Heart left ventricle (tissue), 16 donors: ENCODE data around the gene AKAP6. TPM values are rescaled to one million over a fixed set of nuclear protein-coding genes. Genes with fewer than 3 reads are reported as not detected.
A peak's percentile ranks its signal among the peaks of the same experiment; 100 is the strongest.

Source experiments
- ATAC-seq, 4 donors: fragments of 200-7000 bp; cut with Tn5 transposase; one replicate each; pipeline ENCODE4 v1.9.1; 2020 to 2022; ENCODE audit warnings: moderate library complexity in 4 of 4, mild to moderate bottlenecking in 3 of 4, moderate number of reproducible peaks in 1 of 4
- DNase-seq, 5 donors: peaks; one replicate each; pipeline ENCODE4 v3.0.0-alpha.2; 2020
- H3K27ac ChIP-seq, 12 donors: fragments of 200-600 bp; sonication (generic) in 4 of 12; one replicate each; pipeline versions ENCODE4 v1.5.0 to v1.8.0; 2016 to 2022; ENCODE audit warnings: mild to moderate bottlenecking in 2 of 12
- H3K27me3 ChIP-seq, 9 donors: fragments of 200-600 bp; sonication (generic) in 2 of 9; one replicate each; pipeline versions ENCODE4 v1.5.1 to v1.8.0; 2016 to 2022; ENCODE audit warnings: mild to moderate bottlenecking in 3 of 9
- H3K36me3 ChIP-seq, 9 donors: fragments of 200-600 bp; sonication (generic) in 2 of 9; one replicate each; pipeline versions ENCODE4 v1.5.0 to v1.8.0; 2018 to 2022; ENCODE audit warnings: mild to moderate bottlenecking in 2 of 9
- H3K4me1 ChIP-seq, 12 donors: fragments of 200-600 bp; sonication (generic) in 4 of 12; one replicate each; pipeline versions ENCODE4 v1.5.0 to v1.8.0; 2016 to 2022; ENCODE audit warnings: mild to moderate bottlenecking in 3 of 12
- H3K4me3 ChIP-seq, 12 donors: fragments of 200-600 bp; sonication (generic) in 4 of 12; one replicate each; pipeline versions ENCODE4 v1.5.0 to v1.8.0; 2017 to 2022; ENCODE audit warnings: mild to moderate bottlenecking in 9 of 12, moderate library complexity in 4 of 12
- H3K9me3 ChIP-seq, 12 donors: fragments of 200-600 bp; sonication (generic) in 4 of 12; one replicate each; pipeline versions ENCODE4 v1.5.0 to v1.8.0; 2016 to 2022; ENCODE audit warnings: mild to moderate bottlenecking in 1 of 12
- CTCF ChIP-seq, 12 donors: fragments of 200-600 bp; sonication (generic) in 4 of 12; IDR thresholded peaks; one replicate each; pipeline versions ENCODE4 v1.5.0 to v1.8.0; 2018 to 2022; ENCODE audit warnings: antibody characterized with exemption in 12 of 12, mild to moderate bottlenecking in 5 of 12
- POLR2A ChIP-seq, 2 donors: fragments of 450-650 bp; IDR thresholded peaks; one replicate each; pipeline ENCODE4 v1.6.1; 2017; ENCODE audit warnings: antibody characterized with exemption in 2 of 2, mild to moderate bottlenecking in 2 of 2, moderate library complexity in 2 of 2
- WGBS, 4 donors: extraction: QIAGEN DNeasy Blood & Tissue Kit in 2 of 4; methylation state at CpG; one replicate each; pipeline versions ENCODE4 v1.1.5 to v1.1.7; 2013 to 2018; 5-methylcytosine and 5-hydroxymethylcytosine counted together
- intact Hi-C, 10 donors: fragments of 100-400 bp; cut with DNase I; formaldehyde crosslinking; loops; one replicate each; pipeline versions ENCODE4 v1.11.1 to v1.14.2; 2022
- polyA plus RNA-seq, 2 donors: library from polyadenylated mRNA; stranded (reverse); fragments of 200-250 nt; gene quantifications; one replicate each; pipeline ENCODE4 v1.2.3, GENCODE V29; 2013
- total RNA-seq, 9 donors: library from RNA; depleted of rRNA in 2 of 9; stranded (reverse); fragments of >200 nt in 2 of 9; fragmentation: NEBNext Ultra II Directional in 3 of 9; extraction: Animal tissue kit (Norgen Biotek cat#: 25700) in 3 of 9; gene quantifications; one replicate each; pipeline versions ENCODE4 v1.1.0 to v1.2.4, GENCODE V29; 2016 to 2023
- donor health status: ischemic (EF 13 %, LVEDD 7.1; RV severe dilation, severe dysfunction).
- donor health status: healthy with polysubstance abuse.
- donor health status: DM: no; HTN: yes; CAD: no.
- donor health status: DM: no; HTN: no; CAD: no.
- donor health status: ischemic (EF 25% LVEDD 6.9; RV normal size, moderate dysfunction).
- donor health status: ischemic (EF 25% LVEDD 5.7; RV mildly dilated, moderate dysfunction).
- donor health status: healthy.
- donor health status: DM: yes; HTN: yes; CAD: no.
- donor health status: ischemic (EF 35%, LVEDD 5.7; RV mildly dilated, moderate dysfunction).
- donor health status: nonischemic (EF 11% LVEDD 7.7; RV severe dilation, severe dysfunction).
- donor health status: DM: yes; HTN: yes; CAD: no.
- donor health status: PGD.
- donor health status: ischemic (EF 29% LVEDD 5.4; RV normal size, mild dysfunction).
- donor health status: nonischemic (EF 23%, LVEDD 6.1; RV moderate dilation, normal function).

Gene AKAP6
- total and polyA plus RNA-seq, 11 donors = 20.4 to 303 (median 206) TPM

- H3K4me1 ChIP-seq = peaks cover 0 to 35% (median 28%) of the 10 kb centered on the region in 12 donors
- H3K4me3 ChIP-seq = peak overlapping the region in 2 of 12 donors; percentile 10 to 27
- WGBS, 4 donors = 3 to 20% (median 8%) methylated on average over 8 of the region's 8 CpGs
- ATAC-seq = peak; percentile 79 to 93 (median 90)
- H3K27ac ChIP-seq = peak overlapping the region; percentile 30 to 95 (median 72)
- H3K27me3 ChIP-seq = no peaks in the 10 kb centered on the region
- peak in 1 of 2 donors; percentile 26 for TF ChIP-seq POLR2A (IDR thresholded peaks at IDR 0.05)
- no peak for TF ChIP-seq CTCF (IDR thresholded peaks at IDR 0.05)
- H3K9me3 ChIP-seq = peaks cover 0 to 2% (median 0%) of the 10 kb centered on the region in 12 donors
- peaks cover 0 to 7% (median 0%) of the 10 kb centered on the region in 9 donors for H3K36me3 ChIP-seq
- intact Hi-C loops = loop anchor here in 5 of 10 donors (10.0 kb wide), 4 partner anchors 108 to 292 kb away; no protein-coding TSS in a partner anchor
- peak; percentile 42 to 73 (median 50) for DNase-seq
Observed at GRCh38 chr14:32702562-32702961, 373.5 kb downstream of the AKAP6 start.

- no peak for TF ChIP-seq POLR2A (IDR thresholded peaks at IDR 0.05)
- no peak for TF ChIP-seq CTCF (IDR thresholded peaks at IDR 0.05)
- WGBS, 4 donors = 3 to 16% (median 5%) methylated on average over 4 of the region's 4 CpGs
- peak overlapping the region; percentile 30 to 95 (median 72) for H3K27ac ChIP-seq
- H3K4me1 ChIP-seq = peaks cover 0 to 41% (median 28%) of the 10 kb centered on the region in 12 donors
- no peak for DNase-seq
- peak; percentile 50 to 78 (median 68) for ATAC-seq
- peaks cover 0 to 6% (median 0%) of the 10 kb centered on the region in 9 donors for H3K36me3 ChIP-seq
- intact Hi-C loops = loop anchor here in 5 of 10 donors (10.0 kb wide), 4 partner anchors 108 to 292 kb away; no protein-coding TSS in a partner anchor
- H3K27me3 ChIP-seq = no peaks in the 10 kb centered on the region
- H3K4me3 ChIP-seq = peak overlapping the region in 4 of 12 donors; percentile 4 to 27 (median 8)
- peaks cover 0 to 2% (median 0%) of the 10 kb centered on the region in 12 donors for H3K9me3 ChIP-seq
Observed at GRCh38 chr14:32703183-32703621, 374.1 kb downstream of the AKAP6 start.

- Histone ChIP-seq H3K36me3 (no peaks in the 10 kb centered on the region), H3K9me3 (peaks cover 0 to 2% (median 0%) of the 10 kb centered on the region in 12 donors), H3K4me3 (no peak overlapping the region), H3K4me1 (peaks cover 9 to 69% (median 54%) of the 10 kb centered on the region in 12 donors), H3K27me3 (no peaks in the 10 kb centered on the region), H3K27ac (peak overlapping the region in 3 of 12 donors; percentile 53 to 79 (median 66))
- 74 to 80% (median 79%) methylated on average over 1 of the region's 1 CpG for WGBS, 4 donors
- TF ChIP-seq CTCF (IDR thresholded peaks at IDR 0.05) = no peak
- DNase-seq (no peak), ATAC-seq (no peak)
- intact Hi-C loops = loop anchor here in 5 of 10 donors (5.0 to 10.0 kb wide), 6 partner anchors 112 to 1085 kb away; no protein-coding TSS in a partner anchor
Observed at GRCh38 chr14:32706721-32707519, 377.8 kb downstream of the AKAP6 start.
